Femur (tissue), 1 donor: ENCODE results near the gene SGTB.

ENCODE experiments used
- DNase-seq: peaks from one replicate; pipeline ENCODE4 v3.0.0-alpha.2; 2017

SGTB gene, protein sequence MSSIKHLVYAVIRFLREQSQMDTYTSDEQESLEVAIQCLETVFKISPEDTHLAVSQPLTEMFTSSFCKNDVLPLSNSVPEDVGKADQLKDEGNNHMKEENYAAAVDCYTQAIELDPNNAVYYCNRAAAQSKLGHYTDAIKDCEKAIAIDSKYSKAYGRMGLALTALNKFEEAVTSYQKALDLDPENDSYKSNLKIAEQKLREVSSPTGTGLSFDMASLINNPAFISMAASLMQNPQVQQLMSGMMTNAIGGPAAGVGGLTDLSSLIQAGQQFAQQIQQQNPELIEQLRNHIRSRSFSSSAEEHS

DNA sequence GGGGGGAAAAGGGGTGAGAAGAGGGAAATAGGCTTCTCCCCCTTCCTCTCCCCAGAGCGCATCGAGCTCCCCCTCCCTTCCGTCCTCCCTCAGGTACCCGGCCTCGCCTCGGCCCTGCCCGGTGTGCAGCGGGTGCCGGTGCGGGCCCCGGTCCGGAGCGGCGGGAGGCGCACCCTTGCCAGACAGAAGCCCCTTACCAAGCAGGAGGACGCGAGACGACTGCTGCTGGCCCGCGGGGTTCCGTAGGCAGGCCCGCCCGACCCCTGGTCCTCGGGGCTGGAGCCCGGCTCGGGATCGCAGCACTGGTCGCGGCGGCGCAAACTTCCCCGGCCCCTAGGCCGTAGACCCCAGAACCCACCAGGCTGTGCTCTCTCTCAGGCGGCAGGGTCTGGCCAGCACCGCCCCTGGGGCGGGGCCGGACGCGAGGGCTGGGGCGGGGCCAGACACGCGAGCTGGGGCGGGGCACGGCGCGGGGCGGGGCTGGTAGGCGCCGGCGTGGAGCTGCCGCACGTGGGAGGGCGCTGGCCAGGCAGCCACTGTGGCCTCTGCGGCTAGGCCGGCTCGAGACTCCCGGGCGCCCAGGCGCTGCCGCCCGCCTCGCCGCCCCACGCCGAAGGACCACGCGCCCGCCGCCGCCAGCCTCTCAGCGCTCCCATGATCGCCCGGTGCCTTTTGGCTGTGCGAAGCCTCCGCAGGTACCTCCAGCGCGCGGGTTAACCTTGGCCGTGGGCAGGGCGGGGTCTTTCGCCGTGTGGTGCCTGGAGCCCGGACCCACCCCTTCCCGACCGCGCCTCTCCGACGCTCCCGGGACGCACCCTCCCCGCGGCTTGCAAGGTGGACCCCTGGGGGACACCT, at the start of gene SGTB, which contains the start of gene NLN:
Gene SGTB, minus strand, starts transcription at position 390 of the 855 bp plus-strand sequence. CDS start 1,302 bp downstream, outside the sequence.
Gene NLN, plus strand, starts transcription at position 486 of the 855 bp plus-strand sequence. Its CDS starts 169 bp downstream, at position 655.
- DNase-seq: peak; percentile 94

DNA sequence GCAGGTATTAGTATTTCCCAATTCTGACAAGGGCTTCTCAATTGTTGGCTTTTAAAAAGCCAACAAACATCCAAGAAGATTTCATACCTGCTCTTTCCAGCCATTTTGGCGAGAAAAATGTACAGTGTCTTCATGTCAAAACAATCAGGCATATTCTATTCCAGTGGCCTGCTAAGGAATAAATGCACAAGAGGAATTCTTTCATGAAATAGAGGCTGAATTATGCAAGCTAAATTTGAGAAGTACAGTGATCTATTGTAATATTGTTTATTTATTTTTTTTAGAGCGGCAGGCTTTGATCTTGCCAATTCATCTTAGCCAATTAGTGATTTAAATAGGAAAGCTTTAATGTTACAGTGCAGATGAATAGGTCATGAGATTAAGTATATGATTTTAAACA, 49.4 kb upstream of the SGTB start:
- DNase-seq: no peak

DNA sequence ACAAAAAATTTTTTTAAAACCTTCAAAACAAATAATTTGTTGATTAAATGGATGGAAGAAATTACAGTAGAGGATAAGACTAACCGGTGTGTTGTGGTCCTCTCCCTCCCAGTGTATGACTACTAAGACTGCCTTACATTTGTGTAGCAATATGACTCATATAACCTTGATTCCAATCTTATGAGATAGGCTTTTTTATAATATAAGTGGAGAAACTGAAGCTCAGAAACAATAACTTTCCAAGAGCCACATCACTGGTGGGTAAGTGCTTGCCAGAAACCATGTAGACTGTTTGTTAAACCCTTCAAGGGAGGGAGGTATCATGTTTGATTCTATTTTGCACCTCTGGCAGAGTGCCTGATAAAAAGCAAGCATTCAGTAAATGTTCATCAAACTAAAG, 47.6 kb upstream of the SGTB start:
- no peak for DNase-seq

DNA sequence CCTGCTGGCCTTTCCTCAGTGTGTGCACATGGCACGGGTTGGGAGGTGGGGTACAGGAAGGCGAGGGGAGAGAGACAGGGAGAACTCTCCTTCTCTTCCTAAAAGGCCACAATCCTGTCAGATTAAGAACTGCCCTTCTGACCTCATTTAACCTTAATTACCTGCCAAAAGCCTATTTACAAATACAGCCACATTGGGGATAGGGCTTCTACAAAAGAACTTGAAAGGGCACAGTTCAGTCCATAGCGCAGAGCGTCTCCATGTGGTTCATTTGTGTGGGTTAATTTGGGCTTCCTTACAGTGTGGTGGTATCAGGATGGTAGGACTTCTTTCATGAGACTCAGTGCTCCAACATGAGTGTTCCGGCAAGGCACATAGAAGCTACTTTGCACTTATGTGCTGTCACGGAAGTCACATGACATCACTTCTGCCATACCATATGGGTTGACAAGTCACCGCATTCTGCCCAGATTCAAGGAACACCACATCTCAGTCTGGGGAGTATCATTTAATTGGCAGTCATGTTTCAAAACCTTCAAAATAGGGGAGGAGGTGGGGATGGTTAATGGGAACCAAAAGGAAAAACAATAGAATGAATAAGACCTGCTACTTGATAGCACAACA, 46.9 kb upstream of the SGTB start:
- no peak for DNase-seq

DNA sequence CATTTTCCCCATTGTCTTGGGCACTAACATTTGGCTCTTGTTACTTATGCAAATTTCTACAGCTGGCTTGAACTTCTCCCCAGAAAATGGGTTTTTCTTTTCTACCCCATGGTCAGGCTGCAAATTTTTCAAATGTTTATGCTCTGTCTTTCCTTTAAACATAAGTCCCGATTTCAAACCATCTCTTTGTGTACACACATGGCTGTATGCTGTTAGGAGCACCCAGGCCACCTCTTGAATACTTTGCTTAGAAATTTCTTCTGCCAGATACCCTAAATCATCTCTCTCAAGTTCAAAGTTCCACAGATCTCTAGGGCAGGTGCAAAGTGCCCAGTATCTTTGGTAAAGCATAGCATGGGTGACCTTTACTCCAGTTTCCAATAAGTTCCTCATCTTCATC, 45.7 kb upstream of the SGTB start:
- no peak for DNase-seq

DNA sequence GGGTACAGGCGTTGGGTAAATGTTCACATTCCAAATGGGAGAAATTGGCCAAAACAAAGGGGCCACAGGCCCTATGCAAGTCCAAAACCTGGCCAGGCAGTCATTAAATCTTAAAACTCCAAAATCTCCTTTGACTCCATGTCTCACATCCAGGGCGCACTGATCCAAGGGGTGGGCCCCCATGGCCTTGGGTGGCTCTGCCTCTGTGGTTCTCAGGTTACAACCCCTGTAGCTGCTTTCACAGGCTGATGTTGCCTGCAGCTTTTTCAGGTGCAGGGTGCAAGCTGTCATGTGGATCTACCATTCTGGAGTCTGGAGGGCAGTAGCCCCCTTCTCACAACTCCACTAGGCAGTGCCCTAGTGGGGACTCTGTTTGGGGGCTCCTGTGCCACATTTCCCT, 44.9 kb upstream of the SGTB start:
- no peak for DNase-seq

DNA sequence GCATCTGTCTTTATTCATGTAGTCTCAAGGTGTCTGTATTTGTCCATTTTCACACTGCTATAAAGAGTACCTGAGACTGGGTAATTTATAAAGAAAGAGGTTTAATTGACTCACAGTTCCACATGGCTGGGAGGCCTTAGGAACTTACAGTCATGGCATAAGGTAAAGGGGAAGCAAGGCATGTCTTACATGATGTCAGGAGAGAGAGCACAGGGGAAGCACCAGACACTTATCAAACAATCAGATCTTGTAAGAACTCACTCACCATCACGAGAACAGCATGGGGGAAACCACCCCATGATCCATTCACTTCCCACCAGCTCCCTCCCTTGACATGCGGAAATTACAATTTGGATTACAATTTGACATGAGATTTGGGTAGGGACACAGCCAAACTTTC, 44.3 kb upstream of the SGTB start:
- no peak for DNase-seq

DNA sequence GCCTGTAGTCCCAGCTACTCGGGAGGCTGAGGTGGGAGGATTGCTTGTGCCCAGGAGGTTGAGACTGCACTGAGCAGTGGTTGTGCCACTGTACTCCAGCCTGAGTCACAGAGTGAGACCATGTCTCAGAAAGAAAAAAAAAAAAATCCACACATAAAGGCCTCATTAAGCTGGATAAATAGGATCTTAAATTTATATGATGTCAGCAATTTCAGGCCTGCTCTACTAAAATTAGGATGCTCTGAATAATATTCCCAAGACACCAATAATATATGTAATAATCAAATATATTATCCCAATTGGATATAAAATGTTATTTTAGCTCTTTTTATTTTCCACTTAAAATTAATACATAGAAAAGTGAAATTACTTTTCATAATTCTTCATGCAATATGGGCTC, 43.7 kb upstream of the SGTB start:
- no peak for DNase-seq

DNA sequence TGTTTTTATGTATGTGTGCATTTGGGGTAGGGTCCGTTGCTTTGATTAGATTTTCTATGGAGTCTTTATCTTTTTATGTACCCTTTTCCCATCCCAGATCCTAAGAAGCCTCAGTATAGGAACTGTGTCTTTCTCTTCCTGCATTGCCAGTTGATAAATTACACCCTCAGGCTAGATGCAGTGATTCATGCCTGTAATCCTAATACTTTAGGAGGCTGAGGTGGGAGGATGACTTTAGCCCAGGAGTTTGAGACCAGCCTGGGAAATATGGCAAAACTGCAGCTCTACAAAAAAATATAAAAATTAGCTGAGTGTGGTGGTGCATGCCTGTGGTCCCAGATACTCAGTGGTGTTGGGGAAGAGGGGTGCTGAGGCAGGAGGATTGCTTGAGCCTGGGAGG, 40.3 kb upstream of the SGTB start:
- no peak for DNase-seq

DNA sequence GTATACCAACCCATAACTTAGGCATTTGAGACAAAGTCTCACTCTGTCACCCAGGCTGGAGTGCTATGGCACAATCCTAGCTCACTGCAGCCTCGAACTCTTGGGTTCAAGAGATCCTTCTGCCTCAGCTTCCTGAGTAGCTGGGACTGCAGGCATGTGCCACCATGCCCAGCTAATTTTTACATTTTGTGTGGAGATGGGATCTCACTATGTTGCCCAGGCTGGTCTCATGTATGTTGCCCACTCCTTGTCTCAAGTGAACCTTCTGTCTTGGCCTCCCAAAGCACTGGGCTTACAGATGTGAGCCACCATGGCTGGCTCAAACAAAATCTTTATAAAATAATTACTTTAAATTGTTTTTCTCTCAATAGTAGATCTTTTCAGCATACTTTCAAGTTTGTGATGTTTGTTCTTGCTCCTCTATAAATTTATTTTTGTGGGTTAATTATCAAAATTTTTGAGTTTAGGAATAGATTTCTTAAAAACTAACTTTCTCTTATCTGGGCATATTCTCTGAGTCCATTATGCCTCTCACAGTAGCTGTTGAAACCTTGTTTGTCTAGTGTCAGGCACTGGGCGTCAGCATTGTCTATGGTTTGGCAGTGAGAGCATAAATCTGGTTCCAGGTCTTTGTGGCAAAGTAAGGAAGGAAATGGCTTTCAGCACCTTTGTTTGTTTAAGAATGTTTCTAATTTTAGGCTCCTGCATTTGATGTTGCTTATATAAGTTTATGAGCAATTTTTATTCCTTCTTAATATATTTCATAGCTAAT, 38.8 kb upstream of the SGTB start:
- DNase-seq: peak; percentile 40

DNA sequence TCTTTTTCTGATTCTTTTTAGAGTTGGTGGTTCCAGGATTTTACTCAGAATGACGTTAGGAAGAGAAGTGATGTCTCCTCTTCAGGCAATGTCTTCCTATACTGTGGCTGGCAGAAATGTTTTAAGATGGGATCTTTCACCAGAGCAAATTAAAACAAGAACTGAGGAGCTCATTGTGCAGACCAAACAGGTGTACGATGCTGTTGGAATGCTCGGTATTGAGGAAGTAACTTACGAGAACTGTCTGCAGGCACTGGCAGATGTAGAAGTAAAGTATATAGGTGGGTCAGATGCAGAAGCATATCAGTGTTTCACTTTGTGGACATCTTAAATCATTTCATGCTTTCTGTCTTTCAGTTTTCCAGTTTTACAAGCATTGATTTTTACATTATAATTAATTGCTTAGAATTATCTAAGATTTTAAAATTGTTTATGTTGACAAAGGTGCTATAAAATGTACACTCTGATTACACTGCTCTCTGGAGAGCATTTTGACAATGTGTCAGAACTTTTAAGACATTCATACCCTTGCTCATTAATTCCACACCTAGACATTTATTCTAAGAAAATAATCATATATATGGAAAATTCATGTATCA, 36.7 kb upstream of the SGTB start:
- no peak for DNase-seq

DNA sequence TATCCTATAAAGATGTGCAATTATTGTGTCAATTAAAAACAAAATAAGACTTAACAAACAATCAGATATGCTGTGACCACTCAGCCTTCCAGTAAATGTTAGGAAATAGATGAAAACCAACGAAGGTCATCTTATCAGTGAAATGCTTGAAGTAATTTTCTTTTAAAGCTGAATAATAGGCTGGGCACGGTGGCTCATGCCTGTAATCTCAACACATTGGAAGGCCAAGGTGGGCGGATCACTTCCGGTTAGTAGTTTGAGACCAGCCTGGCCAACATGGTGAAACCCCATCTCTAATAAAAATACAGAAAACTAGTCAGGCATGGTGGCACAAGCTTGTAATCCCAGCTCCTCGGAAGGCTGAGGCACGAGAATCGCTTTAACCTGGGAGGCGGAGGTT, 31.3 kb upstream of the SGTB start:
- DNase-seq: no peak

DNA sequence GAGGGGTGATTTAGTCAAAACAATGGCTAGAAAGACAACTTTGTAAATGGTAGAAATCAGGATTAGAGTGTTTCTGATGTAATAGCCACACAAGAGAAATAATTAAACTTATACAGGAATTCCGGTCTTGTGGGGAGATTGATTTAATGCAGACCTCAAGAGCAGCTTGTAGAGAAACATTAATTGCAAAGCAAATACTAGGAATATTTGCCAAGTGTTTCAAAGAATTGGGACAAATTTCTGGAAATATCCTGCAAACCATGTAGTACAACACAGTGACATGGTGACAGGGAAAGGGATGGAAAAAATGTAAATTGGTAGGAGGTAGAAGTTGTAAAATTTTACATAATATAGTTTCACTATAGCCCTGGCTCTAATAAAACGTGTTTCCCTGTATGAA, 29.0 kb upstream of the SGTB start:
- no peak for DNase-seq

DNA sequence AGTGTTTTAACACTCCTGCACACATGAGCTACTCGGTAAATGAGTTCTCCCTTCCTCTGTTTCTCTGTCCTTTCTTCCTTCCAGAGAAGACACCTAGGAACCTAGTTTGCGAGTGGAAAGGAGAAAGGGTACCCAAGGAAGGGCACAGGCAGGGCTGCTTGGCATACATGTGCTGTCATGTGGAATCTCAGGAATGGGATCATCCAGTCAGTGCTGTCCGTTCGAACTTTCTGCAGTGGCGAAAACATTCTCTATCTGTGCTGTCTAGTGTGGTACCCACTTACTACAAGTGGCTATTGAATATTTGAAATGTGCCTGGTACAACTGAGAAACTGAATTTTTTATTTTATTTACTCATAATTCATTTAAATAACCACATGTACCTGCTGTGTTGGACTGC, 28.0 kb upstream of the SGTB start:
- DNase-seq: no peak

DNA sequence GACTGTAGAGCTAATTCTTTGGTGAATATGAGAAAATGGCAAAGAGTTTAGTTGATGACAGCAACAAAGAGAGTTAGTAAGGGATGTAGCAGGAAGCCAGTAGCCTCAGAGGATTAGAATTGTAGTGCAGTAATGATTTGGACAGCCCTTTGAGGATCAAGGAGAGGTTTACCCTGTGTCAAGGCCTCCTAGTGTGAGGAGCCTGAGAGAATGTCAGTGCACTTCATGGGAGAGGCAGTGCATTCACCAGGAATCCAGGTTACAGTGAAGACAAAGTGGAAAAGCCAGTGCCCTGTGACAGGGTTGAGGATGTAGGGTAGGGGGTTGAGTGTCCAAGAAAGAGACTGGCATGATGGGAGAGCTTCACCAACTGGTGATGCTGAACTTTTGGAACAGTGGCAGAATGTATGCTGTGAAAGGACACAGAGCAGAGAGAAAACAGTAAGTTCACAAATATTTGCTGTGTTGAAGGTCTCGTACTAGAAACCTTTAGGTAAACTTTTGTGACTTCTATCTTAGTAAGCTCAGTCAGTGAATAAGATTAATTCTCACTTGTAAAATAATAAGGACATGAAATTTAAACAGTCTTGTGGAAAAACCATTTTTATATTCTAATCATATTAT, 27.4 kb upstream of the SGTB start:
- DNase-seq: no peak

DNA sequence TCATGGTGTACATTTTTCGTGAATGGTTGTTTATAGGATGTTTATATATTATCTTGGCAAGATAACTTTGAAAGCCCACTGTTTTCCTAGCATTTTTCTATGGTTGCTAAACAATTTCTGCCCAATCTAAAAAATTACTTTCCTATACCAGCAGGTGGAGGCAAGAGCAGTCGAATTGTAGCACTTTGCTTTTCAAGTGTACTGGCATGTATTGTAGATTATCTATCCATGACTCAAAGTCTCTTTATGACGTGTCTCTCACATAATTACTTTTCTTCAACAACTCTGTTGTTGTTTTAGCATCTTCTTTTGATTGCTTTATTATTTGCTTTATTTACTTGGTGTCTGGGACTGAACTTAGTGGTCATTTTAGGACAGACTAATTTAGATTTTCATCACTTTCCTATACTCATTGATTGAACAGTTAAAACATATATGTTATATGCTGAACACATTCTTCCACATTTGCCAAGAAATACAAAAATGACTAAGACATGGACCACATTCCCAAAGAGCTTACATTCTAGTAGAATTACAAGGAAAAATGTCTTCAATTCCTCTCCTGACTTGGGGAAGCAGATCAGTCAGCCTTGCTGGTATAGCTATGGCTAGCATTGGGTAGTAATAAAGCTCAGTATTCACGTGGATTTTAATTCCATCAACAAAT, 20.8 kb upstream of the SGTB start:
- DNase-seq: no peak

DNA sequence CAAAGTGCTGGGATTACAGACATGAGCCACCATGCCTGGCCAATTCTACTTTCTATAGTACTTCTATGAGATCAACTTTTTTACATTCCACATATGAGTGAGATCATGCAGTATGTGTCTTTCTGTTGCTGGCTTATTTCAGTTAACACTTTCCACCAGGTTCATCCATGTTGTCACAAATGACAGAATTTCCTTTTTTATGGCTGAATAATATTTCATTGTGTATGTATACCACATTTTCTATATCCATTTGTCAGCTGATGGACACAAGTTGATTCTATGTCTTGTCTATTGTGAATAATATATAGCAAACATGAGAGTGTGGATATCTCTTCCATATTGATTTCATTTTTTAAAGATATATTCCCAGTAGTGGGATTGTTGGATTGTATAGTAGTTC, 17.3 kb upstream of the SGTB start:
- DNase-seq: no peak

DNA sequence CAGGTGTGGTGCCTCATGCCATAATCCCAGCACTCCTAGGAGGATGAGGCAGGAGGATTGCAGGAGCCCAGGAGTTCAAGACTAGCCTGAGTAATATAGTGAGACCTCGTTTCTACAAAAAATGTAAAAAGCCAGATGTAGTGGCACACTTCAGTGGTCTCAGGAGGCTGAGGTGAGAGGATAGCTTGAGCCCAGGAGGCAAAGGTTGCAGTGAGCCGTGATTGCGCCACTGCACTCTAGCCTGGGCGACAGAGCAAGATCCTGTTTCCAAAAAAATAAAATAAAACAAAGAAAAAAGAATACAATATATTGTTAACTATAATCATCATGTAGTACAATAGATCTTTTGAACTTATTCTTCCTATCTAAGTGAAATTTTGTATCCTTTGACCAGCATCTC, 16.4 kb upstream of the SGTB start:
- DNase-seq: no peak

DNA sequence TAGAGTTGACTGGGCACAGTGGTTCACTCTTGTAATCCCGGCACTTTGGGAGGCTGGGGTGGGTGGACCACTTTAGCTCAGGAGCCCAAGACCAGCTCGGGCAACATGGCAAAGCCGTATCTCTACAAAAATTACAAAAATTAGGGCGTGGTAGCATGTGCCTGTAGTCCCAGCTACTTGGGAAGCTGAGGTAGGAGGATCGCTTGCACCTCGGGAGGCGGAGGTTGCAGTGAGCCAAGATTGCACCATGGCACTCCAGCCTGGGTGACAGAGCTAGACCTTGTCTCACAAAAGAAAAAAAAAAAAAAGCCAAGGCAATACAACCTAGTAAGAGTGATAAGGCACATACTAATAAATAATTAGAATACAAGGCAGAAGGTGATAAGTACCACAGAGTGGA, 15.9 kb upstream of the SGTB start:
- no peak for DNase-seq

DNA sequence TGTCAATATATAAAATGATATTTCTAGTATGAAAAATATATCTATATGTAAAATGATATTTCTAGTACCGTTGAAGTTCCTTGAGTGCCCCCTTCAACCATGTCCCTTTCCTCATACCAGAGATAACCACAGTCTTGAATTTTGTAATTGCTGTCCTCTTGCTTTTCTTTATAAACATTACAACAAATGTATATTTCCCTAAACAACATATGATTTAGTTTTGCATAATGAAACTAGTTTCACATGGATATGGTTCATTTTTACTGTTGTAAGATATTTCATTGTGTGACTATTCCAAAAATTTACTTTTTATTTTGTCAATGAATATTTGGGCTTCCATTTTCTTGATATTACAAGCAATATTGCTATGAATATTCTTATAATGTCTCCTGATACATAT, 14.1 kb upstream of the SGTB start:
- no peak for DNase-seq

DNA sequence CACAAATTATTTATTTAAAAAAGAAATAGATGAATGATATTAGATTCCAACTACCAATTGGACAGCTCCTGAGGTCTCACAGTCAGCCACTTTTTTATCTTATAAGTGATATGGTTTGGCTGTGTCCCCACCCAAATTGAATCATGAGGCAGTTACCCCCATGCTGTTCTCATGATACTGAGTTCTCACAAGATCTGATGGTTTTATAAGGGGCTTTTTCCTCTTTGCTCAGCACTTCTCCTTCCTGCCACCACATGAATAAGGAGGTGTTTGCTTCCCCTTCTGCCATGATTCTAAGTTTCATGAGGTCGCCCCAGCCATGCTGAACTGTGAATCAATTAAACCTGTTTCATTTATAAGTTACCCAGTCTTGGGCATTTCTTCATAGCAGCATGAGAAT, 13.0 kb upstream of the SGTB start:
- DNase-seq: no peak
